WTC11 (cell line): ENCODE results near the gene APCDD1.

ENCODE experiments used
- CREM ChIP-seq: sonication (generic); formaldehyde crosslinking; IDR thresholded peaks from 2 replicates; pipeline ENCODE4 v1.8.1; 2022; ENCODE audit warnings: mild to moderate bottlenecking, missing genetic modification reagents, moderate library complexity
- ESRRA ChIP-seq: sonication (generic); formaldehyde crosslinking; IDR thresholded peaks from 2 replicates; pipeline ENCODE4 v1.8.1; 2022; ENCODE audit warnings: mild to moderate bottlenecking, missing genetic modification reagents, borderline replicate concordance
- FOXK1 ChIP-seq: sonication (generic); formaldehyde crosslinking; IDR thresholded peaks from 2 replicates; pipeline ENCODE4 v1.8.0; 2022; ENCODE audit warnings: mild to moderate bottlenecking, moderate library complexity, missing genetic modification reagents
- JUN ChIP-seq: sonication (generic); formaldehyde crosslinking; IDR thresholded peaks from 2 replicates; pipeline ENCODE4 v1.8.0; 2023; ENCODE audit warnings: mild to moderate bottlenecking, missing genetic modification reagents
- SMAD4 ChIP-seq: sonication (generic); formaldehyde crosslinking; IDR thresholded peaks from 2 replicates; pipeline ENCODE4 v1.8.0; 2022; ENCODE audit warnings: mild to moderate bottlenecking, missing genetic modification reagents
- SP1 ChIP-seq: sonication (generic); formaldehyde crosslinking; conservative IDR thresholded peaks from 2 replicates; pipeline ENCODE4 v1.8.1; 2022; ENCODE audit warnings: missing genetic modification reagents
- TCF7 ChIP-seq: sonication (generic); formaldehyde crosslinking; IDR thresholded peaks from 2 replicates; pipeline ENCODE4 v1.8.0; 2022; ENCODE audit warnings: mild to moderate bottlenecking, low read depth, missing genetic modification reagents, moderate library complexity
- ZNF138 ChIP-seq: sonication (generic); formaldehyde crosslinking; conservative IDR thresholded peaks from 2 replicates; pipeline ENCODE4 v1.8.1; 2022; ENCODE audit warnings: mild to moderate bottlenecking, moderate library complexity, missing genetic modification reagents
- TF ChIP-seq, protein P1 (sequence below): fragments of 200-600 bp; IDR thresholded peaks from 2 replicates; pipeline ENCODE4 v1.8.0; 2022; ENCODE audit warnings: antibody characterized with exemption
- TF ChIP-seq, protein P2 (sequence below): sonication (generic); formaldehyde crosslinking; IDR thresholded peaks from 2 replicates; pipeline ENCODE4 v1.8.1; 2022; ENCODE audit warnings: missing genetic modification reagents, borderline replicate concordance
- TF ChIP-seq, protein P3 (sequence below): sonication (generic); formaldehyde crosslinking; conservative IDR thresholded peaks from 2 replicates; pipeline ENCODE4 v1.8.1; 2022; ENCODE audit warnings: mild to moderate bottlenecking, missing genetic modification reagents
- TF ChIP-seq, protein P4 (sequence below): fragments of 250-450 bp; sonication (Bioruptor Pico); conservative IDR thresholded peaks from 2 replicates; pipeline ENCODE4 v1.9.0; 2021; ENCODE audit warnings: mild to moderate bottlenecking

DNA sequence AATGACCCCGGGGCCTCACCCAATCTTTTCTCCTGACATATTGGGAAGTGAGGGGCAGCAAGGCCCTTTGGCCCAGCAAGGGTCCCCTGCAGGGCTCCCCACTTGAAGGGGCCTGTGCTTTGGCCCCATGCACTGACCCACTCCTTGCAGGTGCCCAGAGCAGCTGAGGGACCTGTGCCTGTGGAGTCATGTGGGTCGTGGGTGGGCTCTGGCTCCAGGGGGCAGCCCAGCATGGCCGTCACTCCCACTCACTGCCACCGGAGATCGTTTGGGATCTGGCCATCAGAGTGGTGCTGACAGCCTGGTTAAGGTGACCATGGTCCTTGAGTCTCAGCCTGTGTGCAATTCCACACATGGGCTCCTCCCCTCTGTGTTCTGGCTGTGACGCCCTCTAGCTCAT, 31.7 kb upstream of the APCDD1 start:
- TF ChIP-seq CREM (CRISPR knock-in tag) (no peak), FOXK1 (CRISPR knock-in tag) (no peak), SMAD4 (no peak), ZNF138 (CRISPR knock-in tag) (no peak), TCF7 (CRISPR knock-in tag) (no peak), SP1 (CRISPR knock-in tag) (no peak), JUN (no peak), ESRRA (CRISPR knock-in tag) (no peak)
- TF ChIP-seq, protein P1, sequence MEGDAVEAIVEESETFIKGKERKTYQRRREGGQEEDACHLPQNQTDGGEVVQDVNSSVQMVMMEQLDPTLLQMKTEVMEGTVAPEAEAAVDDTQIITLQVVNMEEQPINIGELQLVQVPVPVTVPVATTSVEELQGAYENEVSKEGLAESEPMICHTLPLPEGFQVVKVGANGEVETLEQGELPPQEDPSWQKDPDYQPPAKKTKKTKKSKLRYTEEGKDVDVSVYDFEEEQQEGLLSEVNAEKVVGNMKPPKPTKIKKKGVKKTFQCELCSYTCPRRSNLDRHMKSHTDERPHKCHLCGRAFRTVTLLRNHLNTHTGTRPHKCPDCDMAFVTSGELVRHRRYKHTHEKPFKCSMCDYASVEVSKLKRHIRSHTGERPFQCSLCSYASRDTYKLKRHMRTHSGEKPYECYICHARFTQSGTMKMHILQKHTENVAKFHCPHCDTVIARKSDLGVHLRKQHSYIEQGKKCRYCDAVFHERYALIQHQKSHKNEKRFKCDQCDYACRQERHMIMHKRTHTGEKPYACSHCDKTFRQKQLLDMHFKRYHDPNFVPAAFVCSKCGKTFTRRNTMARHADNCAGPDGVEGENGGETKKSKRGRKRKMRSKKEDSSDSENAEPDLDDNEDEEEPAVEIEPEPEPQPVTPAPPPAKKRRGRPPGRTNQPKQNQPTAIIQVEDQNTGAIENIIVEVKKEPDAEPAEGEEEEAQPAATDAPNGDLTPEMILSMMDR, result no peak
- TF ChIP-seq, protein P2, sequence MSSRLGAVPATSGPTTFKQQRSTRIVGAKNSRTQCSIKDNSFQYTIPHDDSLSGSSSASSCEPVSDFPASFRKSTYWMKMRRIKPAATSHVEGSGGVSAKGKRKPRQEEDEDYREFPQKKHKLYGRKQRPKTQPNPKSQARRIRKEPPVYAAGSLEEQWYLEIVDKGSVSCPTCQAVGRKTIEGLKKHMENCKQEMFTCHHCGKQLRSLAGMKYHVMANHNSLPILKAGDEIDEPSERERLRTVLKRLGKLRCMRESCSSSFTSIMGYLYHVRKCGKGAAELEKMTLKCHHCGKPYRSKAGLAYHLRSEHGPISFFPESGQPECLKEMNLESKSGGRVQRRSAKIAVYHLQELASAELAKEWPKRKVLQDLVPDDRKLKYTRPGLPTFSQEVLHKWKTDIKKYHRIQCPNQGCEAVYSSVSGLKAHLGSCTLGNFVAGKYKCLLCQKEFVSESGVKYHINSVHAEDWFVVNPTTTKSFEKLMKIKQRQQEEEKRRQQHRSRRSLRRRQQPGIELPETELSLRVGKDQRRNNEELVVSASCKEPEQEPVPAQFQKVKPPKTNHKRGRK (CRISPR knock-in tag), result no peak
- TF ChIP-seq, protein P3, sequence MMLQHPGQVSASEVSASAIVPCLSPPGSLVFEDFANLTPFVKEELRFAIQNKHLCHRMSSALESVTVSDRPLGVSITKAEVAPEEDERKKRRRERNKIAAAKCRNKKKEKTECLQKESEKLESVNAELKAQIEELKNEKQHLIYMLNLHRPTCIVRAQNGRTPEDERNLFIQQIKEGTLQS (CRISPR knock-in tag), result no peak
- TF ChIP-seq, protein P4, sequence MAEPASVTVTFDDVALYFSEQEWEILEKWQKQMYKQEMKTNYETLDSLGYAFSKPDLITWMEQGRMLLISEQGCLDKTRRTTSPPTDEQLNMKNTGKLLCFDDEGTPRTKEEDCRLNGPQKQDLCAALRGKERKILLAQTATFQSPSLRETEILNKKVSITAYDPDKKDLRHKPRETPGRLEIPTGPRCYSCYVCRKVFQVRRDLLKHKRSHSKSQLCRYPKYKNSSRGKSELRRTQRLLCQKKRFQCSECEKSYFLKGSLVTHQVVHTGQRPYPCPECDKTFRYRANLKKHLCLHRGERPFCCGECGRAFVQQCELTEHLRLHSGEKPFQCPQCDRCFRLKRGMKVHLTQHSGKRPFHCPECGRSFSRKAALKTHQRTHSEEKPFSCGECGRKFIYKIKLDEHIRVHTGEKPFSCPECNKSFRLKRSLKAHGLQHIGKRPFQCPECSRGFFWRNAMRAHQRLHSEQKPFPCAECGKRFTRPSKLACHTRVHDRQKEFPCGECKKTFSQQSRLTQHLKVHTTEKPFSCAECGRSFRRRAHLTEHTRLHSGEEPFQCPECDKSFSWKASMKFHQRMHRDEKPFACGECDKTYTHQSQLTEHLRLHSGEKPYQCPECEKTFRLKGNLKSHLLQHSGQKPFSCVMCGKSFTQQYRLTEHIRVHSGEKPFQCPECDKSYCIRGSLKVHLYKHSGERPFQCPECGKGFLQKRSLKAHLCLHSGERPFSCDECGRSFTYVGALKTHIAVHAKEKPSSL (CRISPR knock-in tag), result no peak
